Activated B cell treated with CpG ODN at 0.5 μM for 24 hours (primary cell): Measurements from ENCODE around the gene SH3GL3. TPM values are rescaled to one million over a fixed set of nuclear protein-coding genes. Genes with fewer than 3 reads are reported as not detected.

Experiments
- ATAC-seq: fragments of 200-7000 bp; cut with Tn5 transposase; one replicate; pipeline ENCODE4 v1.10.0; 2021; ENCODE audit warnings: low read depth, mild to moderate bottlenecking, moderate library complexity
- CTCF ChIA-PET: fragments of 350-600 bp; sonication (Branson Sonifier 250); formaldehyde crosslinking; loops from one replicate; lab custom pipeline; 2021; ENCODE audit warnings: antibody characterized with exemption; lab: Charles Lee
- POLR2A ChIA-PET: fragments of 350-600 bp; sonication (Branson Sonifier 250); formaldehyde crosslinking; loops from one replicate; lab custom pipeline; 2021; ENCODE audit warnings: antibody characterized with exemption; lab: Charles Lee
- DNase-seq: peaks from one replicate; pipeline ENCODE4 v3.0.0; 2022
- H3K27ac Mint-ChIP-seq: one replicate; pipeline ENCODE4 v1.8.0; 2020; ENCODE audit warnings: mixed read lengths
- H3K27me3 Mint-ChIP-seq: one replicate; pipeline ENCODE4 v1.8.0; 2021; ENCODE audit warnings: mixed read lengths
- H3K36me3 Mint-ChIP-seq: one replicate; pipeline ENCODE4 v1.8.0; 2021; ENCODE audit warnings: low read depth, mixed read lengths
- H3K4me1 Mint-ChIP-seq: one replicate; pipeline ENCODE4 v1.8.0; 2021; ENCODE audit warnings: mixed read lengths
- H3K4me3 Mint-ChIP-seq: one replicate; pipeline ENCODE4 v1.8.0; 2020; ENCODE audit warnings: mild to moderate bottlenecking, mixed read lengths
- H3K9me3 Mint-ChIP-seq: one replicate; pipeline ENCODE4 v1.8.0; 2020; ENCODE audit warnings: mixed read lengths
- intact Hi-C: fragments of 100-400 bp; cut with micrococcal nuclease; formaldehyde crosslinking; loops from one replicate; pipeline ENCODE4 v1.15.1; 2024
- total RNA-seq: library from RNA; stranded (reverse); gene quantifications from 2 replicates; pipeline ENCODE4 v1.2.3, GENCODE V29; 2022
- TF ChIP-seq, protein P1 (sequence below): fragments of 200-600 bp; IDR thresholded peaks from one replicate; pipeline ENCODE4 v1.8.0; 2022; ENCODE audit warnings: antibody characterized with exemption, mild to moderate bottlenecking

Gene SH3GL3
- total RNA-seq, 1 donor from 2014 or later = not detected

DNA sequence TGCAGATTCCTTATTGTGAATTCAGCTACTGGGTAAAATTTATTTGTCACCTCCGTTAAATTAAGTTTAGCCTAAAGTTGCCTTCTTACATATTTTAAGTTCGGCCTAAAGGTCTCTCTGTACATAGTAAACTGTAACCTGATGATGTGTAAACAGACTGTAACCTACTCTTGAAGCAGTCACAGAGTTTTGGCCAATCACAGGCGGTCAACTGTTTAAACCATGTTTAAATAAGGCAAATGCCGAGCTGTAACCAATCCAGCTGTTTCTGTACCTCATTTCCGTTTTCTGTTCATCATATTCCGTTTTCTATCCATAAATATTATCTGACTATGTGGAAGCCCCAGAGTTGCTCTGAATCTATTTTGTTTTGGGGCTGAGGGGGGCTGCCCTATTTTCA lies 204.4 kb downstream of the SH3GL3 start:
- no peak for ATAC-seq
- Mint-ChIP-seq H3K9me3 (no peaks in the 10 kb centered on the region), H3K27me3 (peaks cover 22% of the 10 kb centered on the region), H3K27ac (no peak overlapping the region), H3K4me3 (no peak overlapping the region), H3K36me3 (no peaks in the 10 kb centered on the region), H3K4me1 (no peaks in the 10 kb centered on the region)
- CTCF ChIA-PET = no interaction called here
- DNase-seq = no peak
- POLR2A ChIA-PET = no interaction called here
- TF ChIP-seq, protein P1, sequence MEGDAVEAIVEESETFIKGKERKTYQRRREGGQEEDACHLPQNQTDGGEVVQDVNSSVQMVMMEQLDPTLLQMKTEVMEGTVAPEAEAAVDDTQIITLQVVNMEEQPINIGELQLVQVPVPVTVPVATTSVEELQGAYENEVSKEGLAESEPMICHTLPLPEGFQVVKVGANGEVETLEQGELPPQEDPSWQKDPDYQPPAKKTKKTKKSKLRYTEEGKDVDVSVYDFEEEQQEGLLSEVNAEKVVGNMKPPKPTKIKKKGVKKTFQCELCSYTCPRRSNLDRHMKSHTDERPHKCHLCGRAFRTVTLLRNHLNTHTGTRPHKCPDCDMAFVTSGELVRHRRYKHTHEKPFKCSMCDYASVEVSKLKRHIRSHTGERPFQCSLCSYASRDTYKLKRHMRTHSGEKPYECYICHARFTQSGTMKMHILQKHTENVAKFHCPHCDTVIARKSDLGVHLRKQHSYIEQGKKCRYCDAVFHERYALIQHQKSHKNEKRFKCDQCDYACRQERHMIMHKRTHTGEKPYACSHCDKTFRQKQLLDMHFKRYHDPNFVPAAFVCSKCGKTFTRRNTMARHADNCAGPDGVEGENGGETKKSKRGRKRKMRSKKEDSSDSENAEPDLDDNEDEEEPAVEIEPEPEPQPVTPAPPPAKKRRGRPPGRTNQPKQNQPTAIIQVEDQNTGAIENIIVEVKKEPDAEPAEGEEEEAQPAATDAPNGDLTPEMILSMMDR = no peak
- intact Hi-C loops = no loop called here

- intact Hi-C loops = no loop called here
- Mint-ChIP-seq H3K36me3 (no peaks in the 10 kb centered on the region), H3K27ac (no peak overlapping the region), H3K4me3 (no peak overlapping the region), H3K9me3 (no peaks in the 10 kb centered on the region), H3K27me3 (peaks cover 23% of the 10 kb centered on the region), H3K4me1 (no peaks in the 10 kb centered on the region)
- ATAC-seq (no peak), DNase-seq (no peak)
- ChIA-PET POLR2A (no interaction called here), CTCF (no interaction called here)
- TF ChIP-seq, protein P1 = no peak
Observed at GRCh38 chr15:83652626-83653204, 205.6 kb downstream of the SH3GL3 start.

GRCh38 chr15:83653288-83653638 lies 206.1 kb downstream of the SH3GL3 start:
- intact Hi-C loops = no loop called here

DNA sequence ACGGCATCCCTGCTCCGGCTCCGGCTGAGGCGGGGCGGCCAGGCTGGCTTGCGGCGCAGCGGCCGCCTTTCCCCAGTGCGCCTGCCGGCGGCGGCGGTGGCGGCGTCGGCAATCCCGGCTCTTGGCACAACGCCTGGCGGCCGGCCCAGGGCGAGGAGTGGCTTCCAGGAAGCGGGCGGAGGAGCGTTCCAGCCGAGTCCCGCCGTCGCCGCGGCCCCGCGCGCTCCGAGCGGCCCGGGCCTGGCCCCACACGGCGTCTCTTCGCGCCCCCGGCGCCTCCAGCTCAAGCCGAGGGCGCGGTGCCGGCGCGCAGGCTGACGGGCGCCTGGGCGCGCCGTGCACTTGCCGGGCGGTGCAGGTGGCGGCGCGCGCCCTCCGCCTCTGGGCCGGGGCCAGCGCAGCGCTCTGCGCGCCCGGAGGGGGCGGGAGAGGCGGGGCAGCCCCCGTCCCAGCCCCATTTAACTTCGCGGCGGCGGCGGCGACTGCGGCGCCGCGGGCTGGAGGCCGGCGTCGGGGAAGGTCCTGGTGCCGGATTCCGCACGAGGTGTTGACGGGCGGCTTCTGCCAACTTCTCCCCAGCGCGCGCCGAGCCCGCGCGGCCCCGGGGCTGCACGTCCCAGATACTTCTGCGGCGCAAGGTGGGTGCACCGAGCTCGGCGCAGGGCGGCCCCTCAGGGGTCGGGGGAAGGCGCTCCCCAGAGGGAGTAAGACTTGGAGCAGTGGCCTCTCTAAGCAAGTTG lies 206.7 kb downstream of the SH3GL3 start, which contains the start of gene ADAMTSL3:
Gene ADAMTSL3, plus strand, starts transcription at position 485 of the 740 bp plus-strand sequence. CDS start 1,639 bp downstream, outside the sequence.
- DNase-seq (no peak), ATAC-seq (no peak)
- Mint-ChIP-seq H3K27ac (no peak within 1 kb of the TSS), H3K36me3 (no peaks in the 10 kb centered on the region), H3K4me3 (no peak within 1 kb of the TSS), H3K4me1 (no peaks in the 10 kb centered on the region), H3K9me3 (no peaks in the 10 kb centered on the region), H3K27me3 (peaks cover 23% of the 10 kb centered on the region)
- TF ChIP-seq, protein P1 = no peak
- ChIA-PET POLR2A (no interaction called here), CTCF (no interaction called here)
- intact Hi-C loops = no loop called here

More at GRCh38 chr15:83653288-83653638, 206.1 kb downstream of the SH3GL3 start:
- Mint-ChIP-seq H3K9me3 (no peaks in the 10 kb centered on the region), H3K27me3 (peaks cover 23% of the 10 kb centered on the region), H3K4me1 (no peaks in the 10 kb centered on the region), H3K27ac (no peak overlapping the region), H3K36me3 (no peaks in the 10 kb centered on the region), H3K4me3 (no peak overlapping the region)
- POLR2A ChIA-PET = no interaction called here
- CTCF ChIA-PET = no interaction called here
- ATAC-seq (no peak), DNase-seq (no peak)
- TF ChIP-seq, protein P1 = no peak

GRCh38 chr15:83654379-83655236 lies 207.5 kb downstream of the SH3GL3 start:
- ATAC-seq = no peak
- ChIA-PET CTCF (no interaction called here), POLR2A (no interaction called here)
- H3K27me3 Mint-ChIP-seq = peaks cover 23% of the 10 kb centered on the region
- H3K4me3 Mint-ChIP-seq = no peak overlapping the region
- intact Hi-C loops = no loop called here
- TF ChIP-seq, protein P1 = no peak
- no peaks in the 10 kb centered on the region for H3K36me3 Mint-ChIP-seq
- no peaks in the 10 kb centered on the region for H3K4me1 Mint-ChIP-seq
- DNase-seq = no peak
- no peaks in the 10 kb centered on the region for H3K9me3 Mint-ChIP-seq
- H3K27ac Mint-ChIP-seq = no peak overlapping the region
